ENCODE data around the gene LRRK2.
"Not testable (repeated sequence)": the region's sequence is repeated elsewhere in the genome, so short reads cannot be mapped to it uniquely, and the experiment has no call there.

LRRK2 gene

GRCh38 chr12:40215982-40216381 is 8.8 kb upstream of the LRRK2 start:
- no peak for DNase-seq

GRCh38 chr12:40216516-40217288 is 8.1 kb upstream of the LRRK2 start:
- no peak for DNase-seq

GRCh38 chr12:40219760-40220159 is 5.0 kb upstream of the LRRK2 start:
- no peak for DNase-seq

- no peak for DNase-seq
Measured at GRCh38 chr12:40222247-40222646, 2.5 kb upstream of the LRRK2 start.

GRCh38 chr12:40223646-40224045 is 1.2 kb upstream of the LRRK2 start:
- no peak for DNase-seq

- no peak for DNase-seq
Measured at GRCh38 chr12:40225337-40225983, 663 bp downstream of the LRRK2 start.

- DNase-seq: no peak
Measured at GRCh38 chr12:40225984-40226602, 1.3 kb downstream of the LRRK2 start.

GRCh38 chr12:40226705-40227104 is 1.9 kb downstream of the LRRK2 start:
- DNase-seq: no peak

GRCh38 chr12:40227447-40227846 is 2.6 kb downstream of the LRRK2 start:
- no peak for DNase-seq

- no peak for DNase-seq
Measured at GRCh38 chr12:40228727-40229126, 3.9 kb downstream of the LRRK2 start.

- no peak for DNase-seq
Measured at GRCh38 chr12:40229690-40230651, 5.2 kb downstream of the LRRK2 start.

- DNase-seq: no peak
Measured at GRCh38 chr12:40232602-40233001, 7.8 kb downstream of the LRRK2 start.

- no peak for DNase-seq
Measured at GRCh38 chr12:40233741-40234367, 9.1 kb downstream of the LRRK2 start.

GRCh38 chr12:40236357-40236850 is 11.6 kb downstream of the LRRK2 start:
- no peak for DNase-seq

- DNase-seq: no peak
Measured at GRCh38 chr12:40238266-40238902, 13.6 kb downstream of the LRRK2 start.

GRCh38 chr12:40238979-40239378 is 14.2 kb downstream of the LRRK2 start:
- DNase-seq: no peak

GRCh38 chr12:40240779-40241178 is 16.0 kb downstream of the LRRK2 start:
- DNase-seq: no peak

- DNase-seq: no peak
Measured at GRCh38 chr12:40241741-40242140, 16.9 kb downstream of the LRRK2 start.

- DNase-seq: not testable (repeated sequence)
Measured at GRCh38 chr12:40244526-40245156, 19.8 kb downstream of the LRRK2 start.

- DNase-seq: no peak
Measured at GRCh38 chr12:40248034-40248433, 23.2 kb downstream of the LRRK2 start.
